ENCODE data around the gene CMSS1. TPM values are rescaled to one million over a fixed set of nuclear protein-coding genes. Genes with fewer than 3 reads are reported as not detected.
A peak's percentile ranks its signal among the peaks of the same experiment; 100 is the strongest.

CMSS1 gene
- total RNA-seq, 2 donors from 2014 or later, result 88.5 to 101 TPM

- Mint-ChIP-seq H3K9me3 (no peaks in the 10 kb centered on the region), H3K36me3 (ENCODE audit: insufficient read depth in 2 of 2) (peaks cover 0 to 1% of the 10 kb centered on the region in 2 donors), H3K27me3 (ENCODE audit: low read depth) (no peaks in the 10 kb centered on the region), H3K27ac (no peak overlapping the region), H3K4me1 (ENCODE audit: low read depth) (peaks cover 84% of the 10 kb centered on the region), H3K4me3 (peak overlapping the region in 1 of 2 donors; percentile 31)
- no peak for DNase-seq
- no peak for ATAC-seq (replicated peaks in 1 of 2)
Measured at GRCh38 chr3:99864289-99864688, 46.6 kb downstream of the CMSS1 start.

- H3K36me3 Mint-ChIP-seq (ENCODE audit: insufficient read depth in 2 of 2), result peaks cover 1 to 2% of the 10 kb centered on the region in 2 donors
- H3K9me3 Mint-ChIP-seq, result no peaks in the 10 kb centered on the region
- DNase-seq (no peak), ATAC-seq (replicated peaks in 1 of 2) (no peak)
- no peaks in the 10 kb centered on the region for H3K27me3 Mint-ChIP-seq (ENCODE audit: low read depth)
- peaks cover 76% of the 10 kb centered on the region for H3K4me1 Mint-ChIP-seq (ENCODE audit: low read depth)
- no peak overlapping the region for H3K27ac Mint-ChIP-seq
- H3K4me3 Mint-ChIP-seq, result no peak overlapping the region
Measured at GRCh38 chr3:99865321-99865720, 47.7 kb downstream of the CMSS1 start.

GRCh38 chr3:99866261-99866761 lies 48.6 kb downstream of the CMSS1 start:
- peak overlapping the region; percentile 33 to 52 for H3K4me3 Mint-ChIP-seq
- peaks cover 69% of the 10 kb centered on the region for H3K4me1 Mint-ChIP-seq (ENCODE audit: low read depth)
- no peaks in the 10 kb centered on the region for H3K27me3 Mint-ChIP-seq (ENCODE audit: low read depth)
- H3K36me3 Mint-ChIP-seq (ENCODE audit: insufficient read depth in 2 of 2), result peaks cover 1 to 3% of the 10 kb centered on the region in 2 donors
- peak; percentile 41 to 52 for ATAC-seq (replicated peaks in 1 of 2)
- DNase-seq, result peak; percentile 6 to 29
- no peak overlapping the region for H3K27ac Mint-ChIP-seq
- no peaks in the 10 kb centered on the region for H3K9me3 Mint-ChIP-seq

GRCh38 chr3:99867594-99868310 lies 50.1 kb downstream of the CMSS1 start:
- Mint-ChIP-seq H3K4me1 (ENCODE audit: low read depth) (peaks cover 69% of the 10 kb centered on the region), H3K36me3 (ENCODE audit: insufficient read depth in 2 of 2) (peaks cover 1 to 3% of the 10 kb centered on the region in 2 donors), H3K27me3 (ENCODE audit: low read depth) (no peaks in the 10 kb centered on the region), H3K27ac (peak overlapping the region; percentile 55), H3K4me3 (peak overlapping the region; percentile 30 to 52), H3K9me3 (no peaks in the 10 kb centered on the region)
- ATAC-seq (replicated peaks in 1 of 2), result peak; percentile 41 to 51
- DNase-seq, result peak in 1 of 2 donors; percentile 7

GRCh38 chr3:99868311-99868646 lies 50.6 kb downstream of the CMSS1 start:
- peak; percentile 36 to 41 for DNase-seq
- ATAC-seq (replicated peaks in 1 of 2), result peak in 1 of 2 donors; percentile 14
- peaks cover 66% of the 10 kb centered on the region for H3K4me1 Mint-ChIP-seq (ENCODE audit: low read depth)

GRCh38 chr3:99869621-99870020 lies 52.0 kb downstream of the CMSS1 start:
- H3K9me3 Mint-ChIP-seq, result no peaks in the 10 kb centered on the region
- no peak overlapping the region for H3K27ac Mint-ChIP-seq
- no peak for ATAC-seq (replicated peaks in 1 of 2)
- DNase-seq, result no peak
- peaks cover 5% of the 10 kb centered on the region for H3K27me3 Mint-ChIP-seq (ENCODE audit: low read depth)
- H3K4me3 Mint-ChIP-seq, result no peak overlapping the region
- H3K4me1 Mint-ChIP-seq (ENCODE audit: low read depth), result peaks cover 59% of the 10 kb centered on the region
- peaks cover 1 to 3% of the 10 kb centered on the region in 2 donors for H3K36me3 Mint-ChIP-seq (ENCODE audit: insufficient read depth in 2 of 2)

More at GRCh38 chr3:99868311-99868646, 50.6 kb downstream of the CMSS1 start:
- H3K9me3 Mint-ChIP-seq, result no peaks in the 10 kb centered on the region
- peaks cover 1 to 3% of the 10 kb centered on the region in 2 donors for H3K36me3 Mint-ChIP-seq (ENCODE audit: insufficient read depth in 2 of 2)
- H3K4me3 Mint-ChIP-seq, result peak overlapping the region; percentile 30 to 52
- H3K27ac Mint-ChIP-seq, result peak overlapping the region; percentile 55
- no peaks in the 10 kb centered on the region for H3K27me3 Mint-ChIP-seq (ENCODE audit: low read depth)

- Mint-ChIP-seq H3K4me1 (ENCODE audit: low read depth) (peaks cover 60% of the 10 kb centered on the region), H3K27me3 (ENCODE audit: low read depth) (peaks cover 5% of the 10 kb centered on the region), H3K36me3 (ENCODE audit: insufficient read depth in 2 of 2) (peaks cover 0 to 3% of the 10 kb centered on the region in 2 donors), H3K4me3 (no peak overlapping the region), H3K9me3 (no peaks in the 10 kb centered on the region), H3K27ac (no peak overlapping the region)
- ATAC-seq (replicated peaks in 1 of 2) (no peak), DNase-seq (no peak)
Measured at GRCh38 chr3:99870712-99871111, 53.0 kb downstream of the CMSS1 start.

- ATAC-seq (replicated peaks in 1 of 2) (no peak), DNase-seq (no peak)
- no peak overlapping the region for H3K4me3 Mint-ChIP-seq
- peaks cover 8% of the 10 kb centered on the region for H3K27me3 Mint-ChIP-seq (ENCODE audit: low read depth)
- peaks cover 0 to 3% of the 10 kb centered on the region in 2 donors for H3K36me3 Mint-ChIP-seq (ENCODE audit: insufficient read depth in 2 of 2)
- H3K27ac Mint-ChIP-seq, result no peak overlapping the region
- no peaks in the 10 kb centered on the region for H3K9me3 Mint-ChIP-seq
- H3K4me1 Mint-ChIP-seq (ENCODE audit: low read depth), result peaks cover 55% of the 10 kb centered on the region
Measured at GRCh38 chr3:99871231-99872045, 53.8 kb downstream of the CMSS1 start.

GRCh38 chr3:99872923-99873254 lies 55.2 kb downstream of the CMSS1 start:
- Mint-ChIP-seq H3K9me3 (no peaks in the 10 kb centered on the region), H3K4me1 (ENCODE audit: low read depth) (peaks cover 53% of the 10 kb centered on the region), H3K36me3 (ENCODE audit: insufficient read depth in 2 of 2) (peaks cover 0 to 3% of the 10 kb centered on the region in 2 donors), H3K27me3 (ENCODE audit: low read depth) (peaks cover 12% of the 10 kb centered on the region), H3K27ac (peak overlapping the region; percentile 66), H3K4me3 (peak overlapping the region; percentile 27 to 70)
- ATAC-seq (replicated peaks in 1 of 2) (peak; percentile 75 to 76), DNase-seq (peak; percentile 46)

GRCh38 chr3:99873269-99874102 lies 55.8 kb downstream of the CMSS1 start:
- Mint-ChIP-seq H3K36me3 (ENCODE audit: insufficient read depth in 2 of 2) (peaks cover 0 to 3% of the 10 kb centered on the region in 2 donors), H3K9me3 (no peaks in the 10 kb centered on the region), H3K27me3 (ENCODE audit: low read depth) (peaks cover 12% of the 10 kb centered on the region), H3K4me1 (ENCODE audit: low read depth) (peaks cover 50% of the 10 kb centered on the region), H3K27ac (no peak overlapping the region), H3K4me3 (no peak overlapping the region)
- DNase-seq (no peak), ATAC-seq (replicated peaks in 1 of 2) (no peak)

GRCh38 chr3:99874237-99875002 lies 56.8 kb downstream of the CMSS1 start:
- Mint-ChIP-seq H3K27me3 (ENCODE audit: low read depth) (peaks cover 12% of the 10 kb centered on the region), H3K36me3 (ENCODE audit: insufficient read depth in 2 of 2) (peaks cover 0 to 3% of the 10 kb centered on the region in 2 donors), H3K4me3 (no peak overlapping the region), H3K4me1 (ENCODE audit: low read depth) (peaks cover 43% of the 10 kb centered on the region), H3K27ac (no peak overlapping the region), H3K9me3 (no peaks in the 10 kb centered on the region)
- no peak for DNase-seq
- no peak for ATAC-seq (replicated peaks in 1 of 2)

- no peak for DNase-seq
- H3K4me3 Mint-ChIP-seq, result peak overlapping the region; percentile 76 to 90
- peaks cover 12% of the 10 kb centered on the region for H3K27me3 Mint-ChIP-seq (ENCODE audit: low read depth)
- no peak overlapping the region for H3K27ac Mint-ChIP-seq
- peaks cover 43% of the 10 kb centered on the region for H3K4me1 Mint-ChIP-seq (ENCODE audit: low read depth)
- no peaks in the 10 kb centered on the region for H3K36me3 Mint-ChIP-seq (ENCODE audit: insufficient read depth in 2 of 2)
- no peak for ATAC-seq (replicated peaks in 1 of 2)
- no peaks in the 10 kb centered on the region for H3K9me3 Mint-ChIP-seq
Measured at GRCh38 chr3:99875581-99875928, 57.9 kb downstream of the CMSS1 start.
